Stimulated activated CD4-positive, alpha-beta T cell treated with anti-CD3 and anti-CD28 coated beads, Interleukin-15, amount 100 ng/mL, for 1 hour (primary cell): Measurements from ENCODE around the gene RNF207.

Experiments
- DNase-seq, 2 donors: peaks; one replicate each; pipeline ENCODE4 v3.0.0-alpha.2; 2020; ENCODE audit warnings: low read depth in 1 of 2, low spot score in 1 of 2

RNF207 gene

GRCh38 chr1:6248161-6248776, 42.4 kb downstream of the RNF207 start:
- DNase-seq = no peak

DNA sequence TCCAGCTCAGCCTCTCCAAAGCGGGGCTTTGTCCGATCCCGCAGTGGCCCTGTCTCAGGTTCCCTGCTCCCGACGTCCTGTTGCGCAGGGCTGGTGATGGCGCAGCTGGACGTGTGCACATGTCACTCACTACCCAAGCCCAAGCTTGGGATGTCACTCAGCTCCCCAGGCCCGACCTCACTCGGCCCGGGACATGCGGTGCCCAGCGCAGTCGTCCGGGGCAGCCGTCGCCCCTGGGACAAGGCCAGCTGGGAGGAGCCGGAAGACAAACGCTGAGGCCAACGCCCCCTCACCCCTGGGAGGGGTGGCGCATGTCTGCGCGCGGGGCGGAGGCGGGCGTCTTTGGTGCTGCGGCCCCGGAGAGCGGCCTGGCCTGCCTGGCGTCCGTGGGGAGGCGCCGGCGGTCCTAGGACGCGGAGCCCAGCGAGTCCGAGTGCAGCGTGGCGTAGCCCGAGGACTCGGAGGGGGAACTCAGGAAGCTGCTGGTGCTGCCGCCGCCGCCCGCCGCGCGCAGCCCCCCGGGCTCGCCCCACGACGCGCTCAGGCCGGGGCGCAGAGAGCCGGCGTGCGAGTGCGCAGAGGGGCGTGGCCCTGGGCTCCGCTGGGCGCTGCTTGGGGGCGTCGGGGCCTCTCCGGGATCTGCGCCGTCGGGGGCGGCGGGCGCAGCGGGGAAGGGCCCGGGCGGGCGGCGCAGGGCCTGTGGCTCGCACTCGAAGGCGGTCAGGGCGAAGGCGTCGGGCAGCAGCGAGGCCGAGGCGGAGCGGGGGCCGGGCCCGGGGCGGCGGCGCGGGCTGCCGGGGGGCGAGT, 43.2 kb downstream of the RNF207 start:
- no peak for DNase-seq

GRCh38 chr1:6249739-6250689, 44.1 kb downstream of the RNF207 start:
- no peak for DNase-seq

DNA sequence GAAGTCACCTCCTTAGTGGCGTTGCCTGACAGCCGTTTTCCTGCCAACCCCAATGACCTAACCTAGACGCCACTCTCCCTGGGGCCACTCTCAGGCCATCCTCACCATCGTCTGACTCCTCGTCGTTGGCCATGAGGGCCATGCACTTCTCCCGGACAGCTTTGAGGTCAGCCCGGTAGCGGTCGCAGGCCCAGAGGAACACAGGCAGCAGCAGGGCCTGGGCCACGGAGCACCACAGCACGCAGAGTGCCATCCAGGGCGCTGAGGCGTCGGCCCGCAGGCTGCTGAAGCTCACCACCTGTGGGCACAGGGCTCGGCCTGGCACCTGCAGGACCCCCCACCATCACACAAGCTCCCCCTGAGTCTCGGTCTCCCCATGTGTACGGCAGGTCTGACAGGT, 45.3 kb downstream of the RNF207 start:
- no peak for DNase-seq

- DNase-seq = no peak
Observed at GRCh38 chr1:6251681-6252373, 45.9 kb downstream of the RNF207 start.

- no peak for DNase-seq
Observed at GRCh38 chr1:6252374-6252710, 46.4 kb downstream of the RNF207 start.

- no peak for DNase-seq
Observed at GRCh38 chr1:6253380-6253779, 47.5 kb downstream of the RNF207 start.

GRCh38 chr1:6254691-6255090, 48.8 kb downstream of the RNF207 start:
- DNase-seq = no peak

DNA sequence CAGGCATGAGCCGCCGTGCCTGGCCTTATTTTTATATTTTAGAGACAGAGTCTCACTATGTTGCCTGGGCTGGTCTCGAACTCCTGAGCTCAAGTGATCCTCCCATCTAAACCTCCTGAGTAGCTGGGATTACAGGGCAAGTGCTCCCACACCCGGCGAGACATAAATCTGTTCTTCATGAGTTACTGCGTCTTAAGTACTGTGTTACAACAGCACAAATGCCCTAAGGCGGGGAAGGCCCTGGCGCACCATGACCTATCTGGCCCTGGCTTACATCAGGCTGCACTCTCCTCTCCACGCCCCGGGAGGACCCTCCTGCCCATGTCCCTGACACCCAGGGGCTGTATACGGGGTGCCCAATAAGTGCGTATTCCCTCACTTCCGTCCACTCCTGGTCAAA, 50.7 kb downstream of the RNF207 start:
- no peak for DNase-seq

- DNase-seq = no peak
Observed at GRCh38 chr1:6257541-6258069, 51.7 kb downstream of the RNF207 start.

DNA sequence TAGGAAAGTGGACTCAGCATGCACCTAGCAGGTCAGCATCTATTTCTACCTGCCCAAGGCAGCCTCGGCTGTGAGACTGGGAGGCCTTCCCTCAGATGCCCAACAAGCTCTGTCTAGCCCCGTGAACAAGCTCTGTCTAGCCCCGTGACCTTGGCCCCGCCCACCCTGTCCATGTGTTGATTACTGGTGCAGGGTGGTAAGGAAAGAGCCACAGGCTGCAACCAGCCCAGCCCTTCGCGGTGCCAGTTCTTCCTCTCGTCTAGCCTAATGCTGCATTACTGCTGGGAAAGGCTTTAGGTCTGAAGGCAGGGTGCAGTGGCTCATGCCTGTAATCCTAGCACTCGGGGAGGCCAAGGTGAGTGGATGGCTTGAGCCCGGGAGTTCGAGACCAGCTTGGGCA, 52.8 kb downstream of the RNF207 start:
- no peak for DNase-seq

- DNase-seq = peak; percentile 53 to 57
Observed at GRCh38 chr1:6259491-6260362, 53.8 kb downstream of the RNF207 start.

GRCh38 chr1:6260433-6260934, 54.6 kb downstream of the RNF207 start:
- DNase-seq = no peak

DNA sequence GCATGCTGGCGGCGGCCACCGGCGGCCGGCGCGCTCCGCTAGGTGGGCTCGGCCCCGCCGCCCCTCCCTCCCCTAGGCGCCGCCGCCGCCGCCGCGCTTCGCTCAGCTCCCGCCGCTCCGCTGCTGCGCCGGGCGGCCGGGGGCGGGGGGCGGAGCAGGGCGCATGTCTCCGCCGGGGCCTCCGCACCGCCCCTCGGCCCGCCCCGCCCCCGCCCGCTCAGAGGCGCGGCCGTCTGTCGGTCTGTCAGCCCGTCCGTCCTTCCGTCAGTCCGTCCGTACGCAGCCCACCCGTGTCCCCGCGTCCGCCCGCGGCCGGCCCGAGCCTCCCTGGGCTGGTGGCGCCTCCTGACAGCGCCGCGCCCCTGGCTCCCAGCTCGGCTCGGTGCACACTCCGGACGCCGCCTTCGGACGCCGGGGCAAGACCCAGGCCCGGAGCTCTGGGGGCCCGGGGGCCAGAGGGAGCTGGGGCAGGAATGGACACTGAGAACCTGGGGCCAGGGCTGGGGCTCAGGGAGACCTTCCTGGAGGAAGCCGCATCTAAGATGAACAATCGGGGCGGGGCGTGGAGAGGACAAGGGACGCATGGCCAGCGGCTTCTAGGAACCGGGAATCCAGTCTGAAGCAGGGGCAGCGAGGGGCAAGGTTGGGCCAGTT, 55.2 kb downstream of the RNF207 start, which contains the start of gene GPR153:
GPR153 (minus strand) TSS at position 138 of the 654 bp plus-strand sequence. CDS start 6,193 bp downstream, outside the sequence.
- DNase-seq = peak in 1 of 2 donors; percentile 48

- no peak for DNase-seq
Observed at GRCh38 chr1:6261615-6261995, 55.7 kb downstream of the RNF207 start.

- no peak for DNase-seq
Observed at GRCh38 chr1:6262555-6263420, 56.9 kb downstream of the RNF207 start.

- DNase-seq = no peak
Observed at GRCh38 chr1:6263716-6264115, 57.8 kb downstream of the RNF207 start.

GRCh38 chr1:6265151-6265550, 59.2 kb downstream of the RNF207 start:
- no peak for DNase-seq
